Uterus (tissue), 4 donors: ENCODE data around the gene NPHP3. TPM values are rescaled to one million over a fixed set of nuclear protein-coding genes. Genes with fewer than 3 reads are reported as not detected.

Experiments
- DNase-seq, 2 donors: peaks; one replicate each; pipeline ENCODE4 v3.0.0-alpha.2; 2019 to 2020
- H3K27ac ChIP-seq, 2 donors: fragments of 200-600 bp; sonication (generic); 1 replicate in 1 of 2; 2 replicates in 1 of 2; pipeline ENCODE4 v1.5.1; 2016 to 2018
- H3K27me3 ChIP-seq, 2 donors: fragments of 200-600 bp; sonication (generic); one replicate each; pipeline ENCODE4 v1.5.1; 2018 to 2019; ENCODE audit warnings: control low read depth in 1 of 2
- H3K36me3 ChIP-seq, 2 donors: fragments of 200-600 bp; sonication (generic); one replicate each; pipeline ENCODE4 v1.5.1; 2019; ENCODE audit warnings: control low read depth in 1 of 2
- H3K4me1 ChIP-seq, 2 donors: fragments of 200-600 bp; sonication (generic); one replicate each; pipeline ENCODE4 v1.5.1; 2018 to 2019; ENCODE audit warnings: control low read depth in 1 of 2
- H3K4me3 ChIP-seq, 2 donors: fragments of 200-600 bp; sonication (generic); 1 replicate in 1 of 2; 2 replicates in 1 of 2; pipeline ENCODE4 v1.5.1; 2018 to 2019; ENCODE audit warnings: mild to moderate bottlenecking in 1 of 2
- H3K9me3 ChIP-seq, 2 donors: fragments of 200-600 bp; sonication (generic); one replicate each; pipeline ENCODE4 v1.5.1; 2019; ENCODE audit warnings: control low read depth in 1 of 2
- POLR2A ChIP-seq, 2 donors: fragments of 450-650 bp; IDR thresholded peaks; one replicate each; pipeline ENCODE4 v1.6.1; 2016; ENCODE audit warnings: antibody characterized with exemption in 2 of 2, mild to moderate bottlenecking in 1 of 2, moderate library complexity in 1 of 2
- intact Hi-C: fragments of 100-400 bp; cut with DNase I; formaldehyde crosslinking; loops from one replicate; pipeline ENCODE4 v1.15.1; 2023; ENCODE audit warnings: low total_unique reads
- total RNA-seq, 4 donors: library from RNA; depleted of rRNA in 3 of 4; stranded (reverse); fragments of >200 nt in 3 of 4; gene quantifications; one replicate each; pipeline versions ENCODE4 v1.1.0 to v1.2.4, GENCODE V29; 2014 to 2023
- TF ChIP-seq, protein P1 (sequence below), 4 experiments: fragments of 200-600 bp in 2 of 4; fragments of 450-650 bp in 2 of 4; sonication (generic) in 2 of 4; IDR thresholded peaks; one replicate each; pipeline ENCODE4 v1.5.1; 2016 to 2019; ENCODE audit warnings: antibody characterized with exemption in 4 of 4, mild to moderate bottlenecking in 2 of 4, moderate library complexity in 1 of 4
- donor health status: DM: yes; HTN: yes; CAD: no.

The NPHP3 gene
- total RNA-seq, 4 donors from 2014 or later: 50.3 to 111 (median 57.8) TPM

GRCh38 chr3:132661101-132661500, 61.1 kb downstream of the NPHP3 start:
- intact Hi-C loops: no loop called here
- Histone ChIP-seq H3K4me3 (peak overlapping the region; percentile 84 to 96), H3K4me1 (peaks cover 0 to 5% of the 10 kb centered on the region in 2 donors), H3K9me3 (no peaks in the 10 kb centered on the region), H3K27me3 (no peaks in the 10 kb centered on the region), H3K36me3 (no peaks in the 10 kb centered on the region), H3K27ac (peak overlapping the region; percentile 89 to 96)
- TF ChIP-seq POLR2A (IDR thresholded peaks at IDR 0.05): no peak
- TF ChIP-seq, protein P1, sequence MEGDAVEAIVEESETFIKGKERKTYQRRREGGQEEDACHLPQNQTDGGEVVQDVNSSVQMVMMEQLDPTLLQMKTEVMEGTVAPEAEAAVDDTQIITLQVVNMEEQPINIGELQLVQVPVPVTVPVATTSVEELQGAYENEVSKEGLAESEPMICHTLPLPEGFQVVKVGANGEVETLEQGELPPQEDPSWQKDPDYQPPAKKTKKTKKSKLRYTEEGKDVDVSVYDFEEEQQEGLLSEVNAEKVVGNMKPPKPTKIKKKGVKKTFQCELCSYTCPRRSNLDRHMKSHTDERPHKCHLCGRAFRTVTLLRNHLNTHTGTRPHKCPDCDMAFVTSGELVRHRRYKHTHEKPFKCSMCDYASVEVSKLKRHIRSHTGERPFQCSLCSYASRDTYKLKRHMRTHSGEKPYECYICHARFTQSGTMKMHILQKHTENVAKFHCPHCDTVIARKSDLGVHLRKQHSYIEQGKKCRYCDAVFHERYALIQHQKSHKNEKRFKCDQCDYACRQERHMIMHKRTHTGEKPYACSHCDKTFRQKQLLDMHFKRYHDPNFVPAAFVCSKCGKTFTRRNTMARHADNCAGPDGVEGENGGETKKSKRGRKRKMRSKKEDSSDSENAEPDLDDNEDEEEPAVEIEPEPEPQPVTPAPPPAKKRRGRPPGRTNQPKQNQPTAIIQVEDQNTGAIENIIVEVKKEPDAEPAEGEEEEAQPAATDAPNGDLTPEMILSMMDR (IDR thresholded peaks at IDR 0.05): no peak
- no peak for DNase-seq

DNA sequence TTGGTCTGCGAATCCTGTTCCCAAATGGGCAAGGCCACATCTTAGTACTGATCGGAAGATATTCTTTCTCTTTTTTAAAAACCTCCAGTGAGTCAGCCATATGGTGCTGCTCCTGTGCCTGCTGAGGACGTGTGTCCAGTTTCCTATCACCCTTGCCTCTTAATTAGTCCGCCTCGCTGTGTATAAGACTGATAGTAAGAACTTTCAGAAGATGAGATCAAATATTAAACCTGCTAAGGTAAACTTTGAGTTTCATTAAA, 61.5 kb downstream of the NPHP3 start:
- H3K4me1 ChIP-seq: peaks cover 0 to 5% of the 10 kb centered on the region in 2 donors
- peak overlapping the region; percentile 89 to 96 for H3K27ac ChIP-seq
- no peaks in the 10 kb centered on the region for H3K36me3 ChIP-seq
- TF ChIP-seq, protein P1 (IDR thresholded peaks at IDR 0.05): no peak
- TF ChIP-seq POLR2A (IDR thresholded peaks at IDR 0.05): no peak
- no peaks in the 10 kb centered on the region for H3K27me3 ChIP-seq
- intact Hi-C loops: no loop called here
- H3K4me3 ChIP-seq: peak overlapping the region; percentile 84 to 96
- DNase-seq: no peak
- H3K9me3 ChIP-seq: no peaks in the 10 kb centered on the region

DNA sequence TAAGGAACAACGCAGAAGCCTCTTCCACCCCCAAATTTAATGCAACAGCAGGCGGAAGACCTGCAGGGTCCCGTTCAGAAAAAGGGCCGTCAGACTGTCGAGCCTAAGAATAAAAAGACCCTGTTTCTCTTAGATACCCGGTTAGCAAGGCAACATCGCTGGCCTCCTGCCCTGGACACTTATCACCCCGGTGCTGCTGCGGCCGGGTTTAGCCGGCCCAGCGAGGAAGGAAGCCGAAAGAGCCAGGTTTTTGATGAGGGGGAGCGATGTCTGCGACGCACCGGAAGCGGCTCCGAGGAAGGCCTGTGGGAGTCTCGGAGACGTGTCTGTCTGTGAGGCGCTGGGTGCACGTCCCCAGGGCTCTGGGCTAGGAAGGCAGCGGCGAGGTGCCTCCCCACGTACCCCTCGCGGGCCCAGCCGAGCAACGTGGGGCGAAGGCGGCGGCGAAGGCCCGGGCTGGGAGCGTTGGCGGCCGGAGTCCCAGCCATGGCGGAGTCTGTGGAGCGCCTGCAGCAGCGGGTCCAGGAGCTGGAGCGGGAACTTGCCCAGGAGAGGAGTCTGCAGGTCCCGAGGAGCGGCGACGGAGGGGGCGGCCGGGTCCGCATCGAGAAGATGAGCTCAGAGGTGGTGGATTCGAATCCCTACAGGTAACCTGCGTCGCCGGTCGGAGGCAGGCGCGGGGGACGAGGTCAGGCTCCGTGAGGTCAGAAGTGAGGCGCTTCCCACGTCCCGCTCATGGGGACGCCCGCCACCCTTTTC, 62.0 kb downstream of the NPHP3 start, which contains the start of gene UBA5:
Gene UBA5, plus strand, starts transcription at position 278 of the 759 bp plus-strand sequence. Its CDS starts 209 bp downstream, at position 487.
- peak within 1 kb of the TSS; percentile 84 to 96 for H3K4me3 ChIP-seq
- no peaks in the 10 kb centered on the region for H3K36me3 ChIP-seq
- peak within 1 kb of the TSS; percentile 89 to 96 for H3K27ac ChIP-seq
- no peaks in the 10 kb centered on the region for H3K9me3 ChIP-seq
- peaks cover 0 to 5% of the 10 kb centered on the region in 2 donors for H3K4me1 ChIP-seq
- intact Hi-C loops: no loop called here
- no peaks in the 10 kb centered on the region for H3K27me3 ChIP-seq
- peak; percentile 69 to 71 for DNase-seq
- TF ChIP-seq, protein P1 (IDR thresholded peaks at IDR 0.05): no peak
- TF ChIP-seq POLR2A (IDR thresholded peaks at IDR 0.05): no peak

DNA sequence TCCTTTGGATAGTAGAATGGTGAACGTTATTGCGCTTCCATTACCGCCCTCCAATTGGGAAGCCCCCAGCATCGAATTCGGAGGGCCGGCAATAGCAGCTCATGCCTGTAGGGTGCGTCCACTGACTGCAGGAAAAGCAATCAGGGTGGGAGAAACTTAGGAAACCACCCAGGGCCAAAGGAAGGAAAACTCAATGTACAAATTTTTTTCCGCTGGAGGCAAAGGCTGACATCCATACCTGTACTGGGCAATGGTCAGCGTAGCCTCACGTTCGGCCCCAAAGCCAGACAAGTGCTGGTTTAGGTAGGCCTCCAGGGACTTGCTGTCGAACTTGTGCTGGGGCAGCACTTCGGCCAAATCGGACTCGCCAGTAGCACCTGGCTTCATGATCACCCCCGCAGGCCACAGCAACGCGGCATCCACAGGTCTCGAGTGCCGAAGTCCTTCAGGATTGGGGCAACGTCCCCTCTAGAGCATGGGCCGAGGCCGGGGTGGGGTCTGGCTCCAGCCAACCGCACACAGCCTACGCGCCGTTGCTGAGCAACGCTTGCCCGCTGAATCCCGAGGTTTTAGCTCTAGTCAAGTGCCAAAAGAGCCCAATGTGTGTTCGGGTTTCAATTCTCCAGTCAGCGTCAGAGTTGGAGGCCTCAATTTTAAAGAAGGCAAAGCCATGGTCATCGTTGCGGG, 62.7 kb downstream of the NPHP3 start, which contains the start of gene ACAD11:
Gene ACAD11, minus strand, starts transcription at position 445 of the 687 bp plus-strand sequence. Its CDS starts 58 bp downstream, at position 387.
- H3K36me3 ChIP-seq: no peaks in the 10 kb centered on the region
- peak within 1 kb of the TSS; percentile 89 to 96 for H3K27ac ChIP-seq
- intact Hi-C loops: no loop called here
- H3K9me3 ChIP-seq: no peaks in the 10 kb centered on the region
- H3K4me3 ChIP-seq: peak within 1 kb of the TSS; percentile 84 to 96
- TF ChIP-seq, protein P1 (IDR thresholded peaks at IDR 0.05): peak; percentile 35 to 75 (median 54)
- TF ChIP-seq POLR2A (IDR thresholded peaks at IDR 0.05): peak; percentile 26 to 40
- DNase-seq: peak; percentile 72 to 75
- H3K27me3 ChIP-seq: no peaks in the 10 kb centered on the region
- H3K4me1 ChIP-seq: peaks cover 0 to 5% of the 10 kb centered on the region in 2 donors

- Histone ChIP-seq H3K36me3 (no peaks in the 10 kb centered on the region), H3K27ac (peak overlapping the region; percentile 89 to 96), H3K9me3 (no peaks in the 10 kb centered on the region), H3K4me3 (peak overlapping the region; percentile 84 to 96), H3K4me1 (peaks cover 0 to 5% of the 10 kb centered on the region in 2 donors), H3K27me3 (no peaks in the 10 kb centered on the region)
- TF ChIP-seq, protein P1 (IDR thresholded peaks at IDR 0.05): no peak
- TF ChIP-seq POLR2A (IDR thresholded peaks at IDR 0.05): no peak
- peak in 1 of 2 donors; percentile 20 for DNase-seq
- intact Hi-C loops: no loop called here
Measured at GRCh38 chr3:132659000-132659364, 63.2 kb downstream of the NPHP3 start.
